Measurements from ENCODE around the gene FAM204A. TPM values are rescaled to one million over a fixed set of nuclear protein-coding genes. Genes with fewer than 3 reads are reported as not detected.

FAM204A gene
- total and polyA plus RNA-seq, 2 of the 13 experiments (the other 11 are each of a cell fraction or from before 2014, with no cell fraction given): 9.2 to 61.0 TPM

DNA sequence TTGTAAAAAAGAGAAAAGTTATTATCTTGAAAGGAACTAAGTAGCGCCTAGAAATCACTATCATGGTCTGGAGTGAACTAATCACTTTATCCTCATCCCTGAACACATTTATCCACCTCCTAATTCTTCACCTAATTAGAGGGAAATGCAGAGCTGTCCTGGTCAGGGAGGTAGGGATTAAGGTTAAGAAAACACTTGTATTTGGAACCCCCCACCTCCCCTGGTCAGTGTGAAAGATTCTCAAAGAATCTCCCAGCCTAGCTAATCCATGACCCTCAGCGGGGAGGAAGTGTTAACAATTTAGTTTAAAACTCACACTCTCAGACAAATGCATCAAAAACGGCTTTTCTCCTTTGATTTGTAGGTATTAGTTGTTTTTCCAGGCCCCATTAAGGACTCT is 83.8 kb downstream of the FAM204A start:
- no peak for DNase-seq (ENCODE audit: low spot score)
- no peak for FAIRE-seq
- ChIA-PET POLR2A (no interaction called here), CTCF (ENCODE audit: low intra/inter-chr PET ratio, low total read pairs) (no interaction called here)
- Histone ChIP-seq H3K79me2 (ENCODE audit: insufficient read depth, low read length) (no peaks in the 10 kb centered on the region), H3K9me3 (ENCODE audit: low read length) (no peaks in the 10 kb centered on the region), H3K4me1 (ENCODE audit: insufficient read depth, low read length) (no peaks in the 10 kb centered on the region), H3K27me3 (ENCODE audit: control insufficient read depth in 1 of 2, insufficient read depth in 2 of 2, low read length in 2 of 2) (peaks cover 0 to 34% of the 10 kb centered on the region in 2 experiments; a peak in 2 of 5 replicates), H3K4me2 (ENCODE audit: low read depth, low read length) (no peak overlapping the region), H4K20me1 (ENCODE audit: insufficient read depth, low read length) (no peaks in the 10 kb centered on the region), H2AFZ (ENCODE audit: low read length) (no peak overlapping the region), H3K36me3 (replicated peaks in 1 of 2; ENCODE audit: control insufficient read depth in 1 of 2, insufficient read depth in 2 of 2, low read length in 2 of 2) (no peaks in the 10 kb centered on the region), H3K9ac (ENCODE audit: insufficient read depth, low read depth, low read length) (no peak overlapping the region), H3K27ac (ENCODE audit: extremely low read length, insufficient read depth, low read length) (no peak overlapping the region), H3K4me3 (replicated peaks in 1 of 3; ENCODE audit: insufficient read depth in 1 of 3, low read depth in 2 of 3, low read length in 3 of 3) (no peak overlapping the region)
- ATAC-seq: no peak
- TF ChIP-seq ZNF572 (CRISPR knock-in tag; IDR thresholded peaks at IDR 0.05): no peak
- 4% methylated on average over 3 of the region's 3 CpGs for WGBS (ENCODE audit: low lambda C conversion rate)
- in situ Hi-C loops (cut with HindIII; ENCODE audit: extremely low pct_ligation_motif_present, low pct_unique_long_range_greater_than_20kb): no loop called here
- no TSS peak for BruUV-seq (replicated peaks)
- intact Hi-C loops (cut with micrococcal nuclease; ENCODE audit: unreplicated experiment): no loop called here

- no peaks in the 10 kb centered on the region for H3K36me3 ChIP-seq (replicated peaks in 1 of 2; ENCODE audit: control insufficient read depth in 1 of 2, insufficient read depth in 2 of 2, low read length in 2 of 2)
- no peaks in the 10 kb centered on the region for H3K9me3 ChIP-seq (ENCODE audit: low read length)
- intact Hi-C loops (cut with micrococcal nuclease; ENCODE audit: unreplicated experiment): no loop called here
- no peak for DNase-seq (ENCODE audit: low spot score)
- no peaks in the 10 kb centered on the region for H3K4me1 ChIP-seq (ENCODE audit: insufficient read depth, low read length)
- ChIA-PET CTCF (ENCODE audit: low intra/inter-chr PET ratio, low total read pairs) (no interaction called here), POLR2A (no interaction called here)
- ATAC-seq: no peak
- no TSS peak for BruUV-seq (replicated peaks)
- no peak overlapping the region for H3K4me2 ChIP-seq (ENCODE audit: low read depth, low read length)
- no peaks in the 10 kb centered on the region for H4K20me1 ChIP-seq (ENCODE audit: insufficient read depth, low read length)
- no peak overlapping the region for H2AFZ ChIP-seq (ENCODE audit: low read length)
- H3K27ac ChIP-seq (ENCODE audit: extremely low read length, insufficient read depth, low read length): no peak overlapping the region
- in situ Hi-C loops (cut with HindIII; ENCODE audit: extremely low pct_ligation_motif_present, low pct_unique_long_range_greater_than_20kb): no loop called here
- no peak overlapping the region for H3K9ac ChIP-seq (ENCODE audit: insufficient read depth, low read depth, low read length)
- FAIRE-seq: no peak
- peaks cover 0 to 38% of the 10 kb centered on the region in 2 experiments; a peak in 2 of 5 replicates for H3K27me3 ChIP-seq (ENCODE audit: control insufficient read depth in 1 of 2, insufficient read depth in 2 of 2, low read length in 2 of 2)
- WGBS (ENCODE audit: low lambda C conversion rate): 32% methylated on average over 7 of the region's 7 CpGs
- no peaks in the 10 kb centered on the region for H3K79me2 ChIP-seq (ENCODE audit: insufficient read depth, low read length)
- H3K4me3 ChIP-seq (replicated peaks in 1 of 3; ENCODE audit: insufficient read depth in 1 of 3, low read depth in 2 of 3, low read length in 3 of 3): no peak overlapping the region
- TF ChIP-seq, protein P1, sequence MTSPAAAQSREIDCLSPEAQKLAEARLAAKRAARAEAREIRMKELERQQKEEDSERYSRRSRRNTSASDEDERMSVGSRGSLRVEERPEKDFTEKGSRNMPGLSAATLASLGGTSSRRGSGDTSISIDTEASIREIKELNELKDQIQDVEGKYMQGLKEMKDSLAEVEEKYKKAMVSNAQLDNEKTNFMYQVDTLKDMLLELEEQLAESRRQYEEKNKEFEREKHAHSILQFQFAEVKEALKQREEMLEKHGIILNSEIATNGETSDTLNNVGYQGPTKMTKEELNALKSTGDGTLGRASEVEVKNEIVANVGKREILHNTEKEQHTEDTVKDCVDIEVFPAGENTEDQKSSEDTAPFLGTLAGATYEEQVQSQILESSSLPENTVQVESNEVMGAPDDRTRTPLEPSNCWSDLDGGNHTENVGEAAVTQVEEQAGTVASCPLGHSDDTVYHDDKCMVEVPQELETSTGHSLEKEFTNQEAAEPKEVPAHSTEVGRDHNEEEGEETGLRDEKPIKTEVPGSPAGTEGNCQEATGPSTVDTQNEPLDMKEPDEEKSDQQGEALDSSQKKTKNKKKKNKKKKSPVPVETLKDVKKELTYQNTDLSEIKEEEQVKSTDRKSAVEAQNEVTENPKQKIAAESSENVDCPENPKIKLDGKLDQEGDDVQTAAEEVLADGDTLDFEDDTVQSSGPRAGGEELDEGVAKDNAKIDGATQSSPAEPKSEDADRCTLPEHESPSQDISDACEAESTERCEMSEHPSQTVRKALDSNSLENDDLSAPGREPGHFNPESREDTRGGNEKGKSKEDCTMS (CRISPR knock-in tag; conservative IDR thresholded peaks at IDR 0.05): no peak
- TF ChIP-seq HNRNPL (IDR thresholded peaks at IDR 0.05; ENCODE audit: low read depth, low read length) (no peak), ZNF589 (CRISPR knock-in tag; conservative IDR thresholded peaks at IDR 0.05) (no peak), ZNF432 (CRISPR knock-in tag; IDR thresholded peaks at IDR 0.05; ENCODE audit: borderline replicate concordance) (no peak), TSC22D2 (CRISPR knock-in tag; IDR thresholded peaks at IDR 0.05; ENCODE audit: borderline replicate concordance) (no peak), ZNF138 (CRISPR knock-in tag; IDR thresholded peaks at IDR 0.05; ENCODE audit: low read depth) (no peak)
- TF ChIP-seq, protein P2, sequence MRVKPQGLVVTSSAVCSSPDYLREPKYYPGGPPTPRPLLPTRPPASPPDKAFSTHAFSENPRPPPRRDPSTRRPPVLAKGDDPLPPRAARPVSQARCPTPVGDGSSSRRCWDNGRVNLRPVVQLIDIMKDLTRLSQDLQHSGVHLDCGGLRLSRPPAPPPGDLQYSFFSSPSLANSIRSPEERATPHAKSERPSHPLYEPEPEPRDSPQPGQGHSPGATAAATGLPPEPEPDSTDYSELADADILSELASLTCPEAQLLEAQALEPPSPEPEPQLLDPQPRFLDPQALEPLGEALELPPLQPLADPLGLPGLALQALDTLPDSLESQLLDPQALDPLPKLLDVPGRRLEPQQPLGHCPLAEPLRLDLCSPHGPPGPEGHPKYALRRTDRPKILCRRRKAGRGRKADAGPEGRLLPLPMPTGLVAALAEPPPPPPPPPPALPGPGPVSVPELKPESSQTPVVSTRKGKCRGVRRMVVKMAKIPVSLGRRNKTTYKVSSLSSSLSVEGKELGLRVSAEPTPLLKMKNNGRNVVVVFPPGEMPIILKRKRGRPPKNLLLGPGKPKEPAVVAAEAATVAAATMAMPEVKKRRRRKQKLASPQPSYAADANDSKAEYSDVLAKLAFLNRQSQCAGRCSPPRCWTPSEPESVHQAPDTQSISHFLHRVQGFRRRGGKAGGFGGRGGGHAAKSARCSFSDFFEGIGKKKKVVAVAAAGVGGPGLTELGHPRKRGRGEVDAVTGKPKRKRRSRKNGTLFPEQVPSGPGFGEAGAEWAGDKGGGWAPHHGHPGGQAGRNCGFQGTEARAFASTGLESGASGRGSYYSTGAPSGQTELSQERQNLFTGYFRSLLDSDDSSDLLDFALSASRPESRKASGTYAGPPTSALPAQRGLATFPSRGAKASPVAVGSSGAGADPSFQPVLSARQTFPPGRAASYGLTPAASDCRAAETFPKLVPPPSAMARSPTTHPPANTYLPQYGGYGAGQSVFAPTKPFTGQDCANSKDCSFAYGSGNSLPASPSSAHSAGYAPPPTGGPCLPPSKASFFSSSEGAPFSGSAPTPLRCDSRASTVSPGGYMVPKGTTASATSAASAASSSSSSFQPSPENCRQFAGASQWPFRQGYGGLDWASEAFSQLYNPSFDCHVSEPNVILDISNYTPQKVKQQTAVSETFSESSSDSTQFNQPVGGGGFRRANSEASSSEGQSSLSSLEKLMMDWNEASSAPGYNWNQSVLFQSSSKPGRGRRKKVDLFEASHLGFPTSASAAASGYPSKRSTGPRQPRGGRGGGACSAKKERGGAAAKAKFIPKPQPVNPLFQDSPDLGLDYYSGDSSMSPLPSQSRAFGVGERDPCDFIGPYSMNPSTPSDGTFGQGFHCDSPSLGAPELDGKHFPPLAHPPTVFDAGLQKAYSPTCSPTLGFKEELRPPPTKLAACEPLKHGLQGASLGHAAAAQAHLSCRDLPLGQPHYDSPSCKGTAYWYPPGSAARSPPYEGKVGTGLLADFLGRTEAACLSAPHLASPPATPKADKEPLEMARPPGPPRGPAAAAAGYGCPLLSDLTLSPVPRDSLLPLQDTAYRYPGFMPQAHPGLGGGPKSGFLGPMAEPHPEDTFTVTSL (CRISPR knock-in tag; IDR thresholded peaks at IDR 0.05; ENCODE audit: borderline replicate concordance): no peak
Measured at GRCh38 chr10:118256825-118257570, 85.1 kb downstream of the FAM204A start.
